Nucleus accumbens (tissue), 56 donors: ENCODE results near the gene CXCR6.

Experiments
- DNase-seq, 56 donors: peaks; one replicate each; lab custom pipeline; 2025; lab: John Stamatoyannopoulos, UW

The CXCR6 gene

DNA sequence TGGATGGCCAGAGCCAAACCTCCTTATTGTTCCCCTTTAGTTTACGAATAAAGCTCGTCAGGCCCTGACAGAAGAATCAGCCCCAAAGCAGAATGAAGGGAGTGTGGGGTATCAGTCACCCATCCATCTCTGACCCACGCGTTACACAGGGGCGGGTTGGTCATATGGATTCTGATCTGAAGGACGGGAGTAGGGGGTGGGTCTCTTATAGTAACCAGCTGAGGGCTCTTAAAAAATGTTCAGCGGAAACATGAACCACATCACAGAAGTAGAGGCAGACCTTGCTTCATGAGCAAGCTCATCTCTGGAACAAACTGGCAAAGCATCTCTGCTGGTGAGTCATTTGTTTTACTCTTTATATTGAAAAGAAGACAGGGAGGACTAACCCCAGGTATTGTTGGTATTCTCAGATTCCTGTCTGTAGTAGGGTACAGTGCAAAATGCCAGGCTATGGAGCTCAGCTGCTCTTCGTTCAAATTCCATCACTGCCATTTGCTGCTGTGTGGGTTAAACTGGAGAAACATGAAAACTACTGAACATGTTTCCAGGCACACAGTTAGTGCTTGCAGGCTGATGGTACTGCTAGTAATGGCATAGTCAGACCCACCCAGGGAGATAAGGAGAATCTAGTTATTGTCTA lies at the start of gene CXCR6:
Gene CXCR6, plus strand, starts transcription at position 258 of the 640 bp plus-strand sequence. CDS start 3,018 bp downstream, outside the sequence.
- no peak for DNase-seq

DNA sequence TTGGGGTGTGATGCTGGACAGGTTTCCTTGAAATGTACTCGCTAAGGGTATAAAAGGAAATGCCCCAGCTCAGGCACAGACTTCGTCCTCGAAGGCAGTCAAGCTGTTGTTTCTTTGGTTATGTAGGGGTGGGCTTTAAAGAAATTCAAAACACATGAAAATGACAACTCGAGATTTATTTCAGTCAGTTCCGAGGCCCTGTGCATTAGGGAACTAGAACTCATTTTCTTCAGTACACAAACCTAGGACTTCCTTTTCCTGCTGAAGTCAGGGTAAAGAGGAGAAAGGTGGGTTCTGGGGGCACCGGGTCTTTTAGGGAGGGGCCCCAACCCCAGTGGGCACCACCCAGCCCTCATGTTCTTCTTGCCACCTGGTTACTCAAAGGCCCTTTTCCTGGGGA lies 49.2 kb upstream of the CXCR6 start:
- DNase-seq = no peak

DNA sequence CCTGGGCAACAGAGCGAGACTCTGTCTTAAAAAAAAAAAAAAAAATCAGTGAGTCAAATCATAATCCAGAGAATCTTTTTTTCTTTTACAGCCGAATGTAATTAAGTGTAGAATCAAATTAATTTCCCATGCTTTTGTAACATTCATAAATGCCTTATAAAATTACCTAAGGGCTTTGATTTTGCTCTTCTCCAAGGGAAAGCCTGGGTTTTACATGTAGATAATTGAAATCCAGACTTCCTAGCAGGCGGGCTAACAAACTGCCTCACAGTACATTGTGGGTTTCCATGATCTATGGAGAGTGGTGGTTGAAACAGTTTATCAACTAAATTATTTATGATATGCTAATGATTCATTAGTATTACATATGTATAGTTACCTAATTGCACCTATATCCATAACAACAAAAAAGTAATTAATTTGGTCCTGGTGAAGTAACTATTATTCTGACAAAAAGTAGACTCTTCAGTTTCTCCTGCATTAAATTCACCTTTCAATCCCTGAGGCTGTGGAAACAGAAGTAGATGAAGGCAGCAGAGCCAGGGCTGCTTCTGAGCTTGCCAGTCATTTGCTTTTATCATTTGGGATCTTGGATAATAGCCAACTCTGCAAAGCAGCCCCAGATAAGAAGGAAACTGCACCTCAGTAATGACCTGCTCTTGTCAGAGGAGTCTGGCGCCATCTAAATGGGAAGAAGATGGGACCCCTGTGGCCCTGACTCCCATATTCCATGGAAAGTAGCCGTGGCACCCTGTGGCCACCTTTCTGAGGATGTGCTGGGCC lies 47.4 kb upstream of the CXCR6 start:
- DNase-seq = no peak

DNA sequence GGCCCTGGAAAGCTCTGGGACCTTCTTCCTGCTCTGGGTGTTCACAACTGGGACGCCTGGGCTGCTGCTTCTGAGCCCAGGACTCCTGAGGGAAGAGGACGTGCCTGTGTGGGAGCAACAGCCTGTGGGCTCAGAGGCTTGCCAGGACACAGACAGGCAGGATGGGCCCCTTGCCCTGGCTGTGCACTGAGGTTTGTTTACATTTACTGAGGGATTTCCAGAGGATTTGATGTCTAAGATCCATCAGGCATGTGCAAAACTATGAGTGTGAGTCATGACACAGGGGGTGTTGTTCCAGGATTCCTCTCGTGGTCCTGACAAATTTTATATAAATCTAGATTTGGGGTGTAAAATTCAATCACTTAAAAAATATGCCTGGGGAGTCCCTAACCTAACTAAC lies 46.3 kb upstream of the CXCR6 start:
- DNase-seq = no peak

DNA sequence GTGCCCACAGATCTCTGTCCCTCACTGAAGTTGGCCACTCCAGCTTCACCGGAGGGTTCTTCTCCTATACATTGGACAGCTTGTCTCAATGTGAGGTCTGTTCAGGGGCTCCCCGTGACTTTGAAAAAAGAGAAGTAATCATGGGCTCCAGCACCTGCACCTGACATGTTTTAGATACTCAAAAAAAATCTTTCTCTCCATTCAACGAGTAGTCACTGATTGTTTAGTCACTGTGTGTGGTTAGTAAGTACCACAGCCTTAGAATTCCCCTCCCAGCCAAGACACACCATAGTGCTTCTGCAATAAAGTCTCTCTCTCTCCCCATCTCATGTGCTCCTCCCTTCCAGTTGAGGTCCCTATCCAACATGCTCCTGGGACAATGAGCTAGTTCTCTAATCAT lies 38.3 kb upstream of the CXCR6 start:
- DNase-seq = no peak

DNA sequence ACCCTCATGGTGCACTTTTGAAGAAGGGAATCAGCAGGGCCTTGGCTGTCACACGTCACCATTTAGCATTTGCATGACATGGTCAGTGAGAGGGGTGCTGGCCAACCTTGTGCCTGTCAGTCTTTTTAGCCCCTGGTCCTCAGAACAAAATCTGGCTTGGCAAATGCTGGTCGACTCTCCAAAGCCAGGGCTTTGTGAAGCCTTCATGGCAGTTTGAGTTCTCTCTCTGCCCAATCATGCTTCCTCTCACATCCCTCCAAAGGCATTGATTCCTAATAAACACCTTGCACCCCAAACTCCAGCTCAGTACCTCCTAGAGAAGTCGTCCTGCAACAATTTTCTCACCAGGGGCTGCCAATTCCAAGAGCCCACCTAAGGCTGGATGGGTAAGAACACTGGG lies 37.5 kb upstream of the CXCR6 start:
- no peak for DNase-seq

DNA sequence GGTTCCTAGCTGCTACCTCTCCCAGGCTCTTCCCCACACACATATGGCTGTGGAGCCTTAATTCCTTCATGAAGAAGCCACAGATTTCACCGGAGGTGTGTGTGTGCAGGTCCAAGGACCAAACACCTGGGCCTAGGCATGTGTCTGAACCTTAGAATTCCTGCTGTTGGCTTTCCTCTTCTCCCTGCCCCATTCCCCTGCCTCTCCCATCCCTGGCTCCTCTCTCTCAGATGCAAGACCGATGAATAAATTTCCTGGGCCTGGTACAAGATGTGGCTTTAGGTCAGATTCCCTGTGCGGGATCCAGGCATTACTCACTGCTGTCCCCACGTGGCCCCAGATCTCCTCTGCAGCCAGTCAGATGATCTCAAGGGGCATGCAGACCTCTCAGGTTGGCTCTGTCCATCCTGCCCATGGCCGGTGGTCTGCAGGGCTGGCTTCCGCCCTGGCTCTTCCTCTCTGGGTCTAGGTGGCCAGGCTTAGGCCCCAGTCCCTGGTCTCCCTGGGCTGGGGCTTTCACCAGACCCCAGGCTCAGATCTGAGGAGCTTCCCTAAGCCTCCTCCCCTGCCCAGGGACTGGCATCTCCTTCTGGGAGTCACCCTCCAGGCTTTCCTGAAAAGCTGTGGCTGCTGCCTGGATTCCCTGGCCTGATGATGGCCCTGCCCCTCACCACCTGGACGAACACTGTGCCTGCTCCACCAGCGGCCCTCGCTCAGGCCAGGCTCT lies 36.4 kb upstream of the CXCR6 start:
- no peak for DNase-seq

DNA sequence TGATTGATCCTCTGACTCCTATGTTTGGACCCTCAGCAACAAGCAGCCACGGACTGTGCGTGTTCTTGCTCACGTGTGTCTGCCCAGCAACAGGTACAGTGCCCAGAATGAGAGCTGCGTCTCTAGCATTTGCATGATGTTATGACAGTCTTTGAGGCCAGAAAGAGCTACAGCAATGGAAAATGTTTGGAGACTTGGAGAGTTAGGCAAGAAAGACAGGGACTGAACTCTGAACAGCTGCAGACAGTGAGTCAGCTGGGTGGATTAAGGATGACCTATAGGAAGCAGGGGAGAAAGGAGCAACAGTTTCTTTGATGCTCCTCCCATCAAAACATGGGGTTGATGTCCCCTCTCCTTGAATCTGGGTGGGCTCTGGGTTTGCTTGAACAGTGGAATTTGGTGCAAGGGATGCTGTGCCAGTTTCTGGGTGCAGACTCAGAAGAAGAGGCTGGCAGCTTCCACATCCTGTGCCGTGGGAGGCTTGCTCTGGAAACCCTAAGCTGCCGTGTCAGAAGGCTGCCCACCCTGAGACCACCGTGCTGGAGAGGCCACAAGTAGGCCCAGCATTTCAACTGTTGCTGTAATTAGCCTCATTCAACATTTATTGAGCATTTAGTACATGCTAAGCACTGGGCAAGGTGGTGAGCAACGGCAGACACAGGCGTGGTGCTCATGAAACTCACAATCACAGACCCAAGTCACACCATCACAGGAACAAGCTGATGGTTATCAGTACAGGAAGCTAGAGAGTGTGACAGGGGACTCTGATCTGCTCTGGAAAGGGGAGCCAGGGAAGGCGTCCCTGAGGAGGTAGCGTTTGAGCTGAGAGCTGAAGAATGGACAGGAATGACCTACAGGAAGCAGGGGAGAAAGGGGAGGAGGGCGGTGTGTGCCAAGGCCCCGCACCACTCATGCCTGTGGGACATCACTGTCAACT lies 35.2 kb upstream of the CXCR6 start:
- DNase-seq = no peak

DNA sequence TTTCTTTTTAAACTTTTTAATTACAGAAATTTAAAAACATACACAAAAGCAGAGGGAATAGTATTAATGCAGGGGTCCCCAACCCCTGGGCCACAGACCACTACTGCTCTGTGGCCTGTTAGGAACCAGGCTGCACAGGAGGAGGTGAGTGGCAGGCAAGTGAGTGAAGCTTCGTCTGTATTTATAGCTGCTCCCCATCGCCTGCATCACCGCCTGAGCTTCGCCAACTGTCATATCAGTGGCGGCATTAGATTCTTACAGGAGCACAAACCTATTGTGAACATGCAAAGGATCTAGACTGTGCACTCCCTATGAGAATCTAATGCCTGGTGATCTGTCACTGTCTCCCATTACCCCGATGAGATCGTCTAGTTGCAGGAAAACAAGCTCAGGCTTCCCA lies 34.5 kb upstream of the CXCR6 start:
- DNase-seq = no peak

DNA sequence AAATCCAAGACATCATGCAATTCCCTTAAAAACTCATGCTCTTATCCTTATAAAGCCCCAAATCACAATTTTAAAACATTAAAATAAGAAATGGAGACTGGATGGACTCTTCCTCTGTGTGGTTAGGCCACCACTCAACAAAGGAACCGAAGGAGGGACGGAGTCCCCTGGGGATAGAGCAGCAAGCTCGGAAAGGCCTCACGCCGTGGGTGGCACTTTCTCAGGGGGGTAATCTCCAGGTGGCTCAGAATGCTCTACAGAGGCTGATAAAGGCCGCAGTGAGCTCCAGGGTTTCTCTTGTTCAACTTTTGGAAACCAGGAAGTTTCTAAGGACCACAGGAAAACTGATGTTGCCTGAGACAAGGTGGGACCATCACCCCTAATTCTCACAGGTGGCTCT lies 33.7 kb upstream of the CXCR6 start:
- DNase-seq = no peak

DNA sequence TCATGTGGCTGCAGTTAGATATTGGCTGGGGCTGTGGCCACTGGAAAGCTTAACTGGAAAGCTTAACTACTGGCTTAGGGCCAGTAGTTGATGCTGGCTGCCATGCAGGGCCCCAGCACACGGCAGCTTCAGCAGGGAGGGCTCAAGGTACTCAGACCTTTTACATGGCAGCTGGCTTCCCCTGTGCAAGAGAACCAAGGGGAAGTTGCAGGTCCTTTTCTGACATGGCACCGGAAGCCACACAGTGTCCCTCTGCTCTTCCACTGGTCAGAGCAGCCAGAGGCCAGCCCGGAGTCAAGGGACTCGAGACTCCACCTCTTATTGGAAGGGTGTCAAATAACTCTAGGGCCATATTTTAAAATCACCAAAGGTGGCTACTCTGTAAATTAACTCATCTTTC lies 32.4 kb upstream of the CXCR6 start:
- DNase-seq = no peak

DNA sequence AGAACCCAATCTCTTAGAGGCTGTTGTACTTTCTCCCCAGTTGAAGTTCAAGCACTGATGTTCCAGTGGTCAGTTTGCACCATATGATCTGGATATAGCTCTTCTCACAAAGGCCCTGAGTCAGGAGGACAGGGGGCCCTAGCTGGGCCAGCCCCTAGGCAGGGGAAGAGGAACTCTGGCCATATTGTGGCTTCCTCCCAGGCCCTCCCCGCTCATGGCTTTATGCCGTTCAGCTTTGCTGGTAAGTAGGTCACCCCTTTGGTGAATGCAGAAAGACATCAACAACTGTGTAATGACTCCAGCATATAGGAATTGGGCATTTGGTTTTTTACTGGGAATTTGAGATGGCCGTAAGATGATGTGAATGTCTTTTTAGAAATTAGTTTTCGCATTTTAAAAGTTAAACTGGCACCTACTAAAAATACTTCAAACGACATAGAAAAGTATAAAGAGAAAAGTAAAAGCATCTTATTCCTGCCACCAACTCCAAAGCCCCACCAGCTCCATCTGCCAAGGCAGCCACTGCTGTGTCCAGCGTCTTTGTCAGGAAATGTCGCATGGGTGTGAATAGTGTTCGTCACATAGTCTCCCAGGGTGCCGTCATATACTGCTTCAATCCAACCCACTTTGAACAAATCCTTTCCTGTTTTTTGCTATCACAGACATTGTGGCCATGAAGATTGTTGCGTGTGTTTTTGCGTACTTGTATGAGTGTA lies 31.6 kb upstream of the CXCR6 start:
- DNase-seq = no peak

DNA sequence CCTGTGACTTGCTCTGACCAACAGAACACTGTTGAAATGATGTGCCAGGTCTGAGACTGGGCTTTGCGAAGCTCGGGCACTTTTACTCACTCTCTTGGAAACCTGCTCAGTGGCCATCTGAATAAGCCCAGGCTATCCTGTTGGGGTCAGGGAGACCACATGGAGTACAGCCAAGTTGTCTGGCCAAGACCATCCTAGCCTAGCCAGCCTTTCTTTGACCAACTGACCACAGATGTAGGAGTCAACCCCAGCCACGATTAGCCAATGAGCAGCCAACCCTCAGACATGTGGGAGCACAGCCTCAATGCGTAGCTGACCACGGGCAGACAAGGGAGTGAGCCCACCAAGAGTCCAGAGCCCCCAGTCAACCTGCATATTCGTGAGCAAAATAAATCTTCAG lies 30.8 kb upstream of the CXCR6 start:
- no peak for DNase-seq

DNA sequence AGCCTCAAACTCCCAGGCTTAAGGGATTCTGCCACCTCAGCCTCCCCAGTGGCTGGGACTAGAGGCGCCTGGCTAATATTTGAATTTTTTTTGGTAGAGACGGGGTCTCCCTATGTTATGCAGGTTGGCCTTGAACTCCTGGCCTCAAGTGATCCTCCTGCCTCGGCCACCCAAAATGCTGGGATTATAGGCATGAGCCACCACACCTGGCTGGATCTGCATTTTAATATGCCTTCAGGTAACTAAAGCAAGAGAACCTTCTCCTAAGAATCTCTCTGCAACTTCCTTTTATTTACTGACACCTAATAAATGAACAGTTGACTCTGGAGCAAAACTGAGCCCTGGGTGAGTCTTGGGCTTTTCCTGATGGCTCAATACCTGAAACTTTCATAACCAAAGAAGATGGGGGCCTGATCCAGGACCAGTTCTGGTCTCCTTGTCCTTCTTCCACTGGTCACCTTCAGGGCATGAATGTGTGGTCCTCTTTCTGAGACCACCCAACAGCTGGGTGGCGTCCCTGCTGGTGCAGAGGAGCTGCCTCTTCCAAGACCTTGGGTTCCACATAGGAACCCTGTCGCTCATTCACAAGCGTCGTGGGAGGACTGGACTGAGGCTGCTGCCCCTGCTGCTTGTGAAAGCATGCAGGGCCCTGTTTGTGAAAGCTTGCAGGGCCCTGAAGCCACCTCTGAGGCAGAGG lies 28.8 kb upstream of the CXCR6 start:
- DNase-seq = no peak

DNA sequence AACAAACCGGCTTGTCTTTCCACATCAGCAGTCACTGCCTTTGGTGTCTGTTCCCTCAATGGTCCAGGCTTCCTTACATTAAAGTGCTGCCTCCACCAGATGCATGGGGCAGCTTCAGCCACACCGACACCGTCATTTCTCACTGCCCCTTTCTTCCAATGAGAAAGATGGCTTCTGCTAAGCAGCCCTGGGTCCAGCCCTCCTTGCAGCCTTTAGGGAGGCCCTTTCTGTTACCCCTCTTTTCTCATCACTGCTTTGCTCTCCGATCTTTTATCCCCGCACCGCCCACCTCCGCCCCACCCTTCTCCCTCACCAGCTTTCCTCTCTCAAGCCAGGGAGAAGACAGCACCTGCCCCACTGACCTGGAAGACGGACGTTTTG lies 28.2 kb upstream of the CXCR6 start:
- no peak for DNase-seq

DNA sequence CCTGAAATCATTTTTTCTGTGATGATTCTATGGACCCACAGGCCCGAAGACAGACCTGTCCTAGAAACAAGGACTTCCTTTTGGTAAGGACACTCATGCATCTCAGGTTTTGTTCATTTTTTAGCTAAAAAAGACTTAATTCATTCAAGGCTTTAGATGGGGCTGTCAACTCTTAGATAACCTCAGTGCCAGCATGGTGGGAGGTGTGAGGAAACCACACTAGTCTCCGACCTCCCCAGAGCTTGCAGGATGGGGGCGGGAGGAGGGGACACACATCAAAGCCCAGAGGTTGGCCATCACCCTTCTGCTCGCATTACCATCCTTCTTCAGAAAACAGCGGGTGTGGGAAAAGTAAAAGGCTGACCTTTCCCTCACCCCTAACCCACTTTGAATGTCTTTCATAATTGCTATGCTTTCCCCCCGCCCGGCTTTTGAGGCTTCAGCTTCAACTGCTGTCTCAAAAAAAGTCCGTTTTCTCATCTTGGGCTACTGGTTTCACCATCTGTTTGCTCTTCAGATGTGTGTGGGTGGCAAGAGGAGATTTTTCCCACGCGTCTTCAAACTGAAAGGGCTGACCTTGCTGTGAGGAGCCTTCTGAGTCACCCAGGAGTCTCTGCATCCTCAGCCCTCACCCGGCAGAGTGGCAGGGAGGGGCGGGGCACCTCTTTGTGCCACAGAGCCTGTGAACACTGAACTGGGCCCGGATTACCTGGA lies 27.6 kb upstream of the CXCR6 start:
- DNase-seq = no peak

DNA sequence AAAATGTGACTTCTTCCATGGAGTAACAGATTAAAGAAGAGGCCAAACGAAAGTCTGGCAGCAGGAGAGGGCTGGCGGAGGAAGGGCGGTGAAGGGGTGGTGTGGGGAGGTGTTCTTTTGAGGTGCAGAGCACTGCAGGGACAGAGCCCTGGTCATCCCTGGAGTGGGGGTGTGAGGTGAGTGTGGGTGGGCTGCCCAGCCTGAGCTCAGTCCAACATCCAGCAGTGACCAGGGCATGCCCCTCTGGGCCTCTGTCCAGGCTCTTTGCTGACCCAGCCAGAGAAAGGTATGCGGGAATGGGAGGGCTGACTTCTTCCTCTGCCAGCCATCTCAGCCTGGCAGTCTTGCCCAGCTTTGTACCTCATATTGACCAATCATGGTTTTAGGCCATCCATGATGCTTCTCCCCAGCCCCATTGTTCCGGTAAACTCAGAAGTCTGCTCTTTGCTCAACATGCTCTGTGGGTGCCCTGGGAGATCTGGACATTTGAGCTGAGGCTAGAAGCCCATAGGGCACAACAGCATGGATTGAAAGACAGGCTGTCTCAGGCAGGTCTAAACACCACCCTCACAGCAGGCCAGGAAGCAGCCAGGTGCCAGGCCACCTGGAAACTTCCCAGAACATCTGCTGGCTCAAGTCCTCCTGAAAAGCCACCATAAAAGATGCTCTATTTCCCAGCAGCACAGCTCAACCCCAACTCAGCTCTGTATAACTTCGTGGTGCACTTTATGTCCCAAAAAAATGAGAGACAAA lies 25.9 kb upstream of the CXCR6 start:
- no peak for DNase-seq
